Measurements from ENCODE around the gene NCAM1. TPM values are rescaled to one million over a fixed set of nuclear protein-coding genes. Genes with fewer than 3 reads are reported as not detected.

The NCAM1 gene
- polyA plus RNA-seq, 1 donor (not counting 4 experiments of a cell fraction or from before 2014, with no cell fraction given), result 0.04 TPM

GRCh38 chr11:112972399-112973145, 11.4 kb downstream of the NCAM1 start:
- DNase-seq (ENCODE audit: low read depth, low spot score) (no peak), FAIRE-seq (no peak)
- dilution Hi-C loops (cut with MboI; ENCODE audit: extremely low pct_ligation_motif_present, low sequenced_read_pairs), result no loop called here
- H3K9me1 ChIP-seq (ENCODE audit: control insufficient read depth, extremely low read depth, insufficient read depth, low read length), result no peaks in the 10 kb centered on the region
- H3K9ac ChIP-seq (ENCODE audit: control insufficient read depth, extremely low read depth, insufficient read depth, low read length), result no peak overlapping the region
- peaks cover 3% of the 10 kb centered on the region for H3K27me3 ChIP-seq (ENCODE audit: control insufficient read depth, extremely low read depth, insufficient read depth, low read length)
- H3K79me2 ChIP-seq (ENCODE audit: control insufficient read depth, insufficient read depth, low read length), result no peaks in the 10 kb centered on the region
- H3K36me3 ChIP-seq (ENCODE audit: control insufficient read depth in 2 of 2, extremely low read depth in 1 of 2, insufficient read depth in 2 of 2, low read length in 2 of 2), result no peaks in the 10 kb centered on the region
- no peaks in the 10 kb centered on the region for H3K9me3 ChIP-seq (ENCODE audit: control insufficient read depth, low read depth, low read length)
- H3K27ac ChIP-seq (ENCODE audit: control insufficient read depth, insufficient read depth, low read length), result no peak overlapping the region
- H3K4me2 ChIP-seq (ENCODE audit: control insufficient read depth, extremely low read depth, insufficient read depth, low read depth, low read length), result no peak overlapping the region
- no peaks in the 10 kb centered on the region for H4K20me1 ChIP-seq (ENCODE audit: control insufficient read depth, extremely low read depth, insufficient read depth, low read length)
- no peak for TF ChIP-seq CTCF (optimal IDR thresholded peaks at IDR 0.05 in 1 of 3, IDR thresholded peaks at IDR 0.05 in 1 of 3, conservative IDR thresholded peaks at IDR 0.05 in 1 of 3; ENCODE audit: extremely low read depth in 1 of 3, insufficient read depth in 2 of 3, low read length in 3 of 3)
- TF ChIP-seq EZH2 (IDR thresholded peaks at IDR 0.05; ENCODE audit: low read length), result no peak
- no peak overlapping the region for H2AFZ ChIP-seq (ENCODE audit: control insufficient read depth, low read length)
- no peak overlapping the region for H3K4me3 ChIP-seq (ENCODE audit: control insufficient read depth in 2 of 3, extremely low read depth in 1 of 3, insufficient read depth in 2 of 3, low read depth in 1 of 3, low read length in 3 of 3)
- no peaks in the 10 kb centered on the region for H3K4me1 ChIP-seq (ENCODE audit: control insufficient read depth, extremely low read depth, insufficient read depth, low read length)

- Histone ChIP-seq H2AFZ (ENCODE audit: control insufficient read depth, low read length) (no peak overlapping the region), H3K4me2 (ENCODE audit: control insufficient read depth, extremely low read depth, insufficient read depth, low read depth, low read length) (no peak overlapping the region)
These were observed 13.8 kb downstream of the NCAM1 start for GRCh38 chr11:112975051-112975450.

More at GRCh38 chr11:112975051-112975450, 13.8 kb downstream of the NCAM1 start:
- Histone ChIP-seq H4K20me1 (ENCODE audit: control insufficient read depth, extremely low read depth, insufficient read depth, low read length) (no peaks in the 10 kb centered on the region), H3K36me3 (ENCODE audit: control insufficient read depth in 2 of 2, extremely low read depth in 1 of 2, insufficient read depth in 2 of 2, low read length in 2 of 2) (no peaks in the 10 kb centered on the region), H3K9ac (ENCODE audit: control insufficient read depth, extremely low read depth, insufficient read depth, low read length) (no peak overlapping the region), H3K4me1 (ENCODE audit: control insufficient read depth, extremely low read depth, insufficient read depth, low read length) (no peaks in the 10 kb centered on the region), H3K9me1 (ENCODE audit: control insufficient read depth, extremely low read depth, insufficient read depth, low read length) (no peaks in the 10 kb centered on the region), H3K27me3 (ENCODE audit: control insufficient read depth, extremely low read depth, insufficient read depth, low read length) (peaks cover 3% of the 10 kb centered on the region), H3K9me3 (ENCODE audit: control insufficient read depth, low read depth, low read length) (no peaks in the 10 kb centered on the region), H3K27ac (ENCODE audit: control insufficient read depth, insufficient read depth, low read length) (no peak overlapping the region), H3K79me2 (ENCODE audit: control insufficient read depth, insufficient read depth, low read length) (no peaks in the 10 kb centered on the region), H3K4me3 (ENCODE audit: control insufficient read depth in 2 of 3, extremely low read depth in 1 of 3, insufficient read depth in 2 of 3, low read depth in 1 of 3, low read length in 3 of 3) (no peak overlapping the region)
- no peak for TF ChIP-seq EZH2 (IDR thresholded peaks at IDR 0.05; ENCODE audit: low read length)
- no peak for TF ChIP-seq CTCF (optimal IDR thresholded peaks at IDR 0.05 in 1 of 3, IDR thresholded peaks at IDR 0.05 in 1 of 3, conservative IDR thresholded peaks at IDR 0.05 in 1 of 3; ENCODE audit: extremely low read depth in 1 of 3, insufficient read depth in 2 of 3, low read length in 3 of 3)
- no peak for FAIRE-seq
- dilution Hi-C loops (cut with MboI; ENCODE audit: extremely low pct_ligation_motif_present, low sequenced_read_pairs), result no loop called here
- no peak for DNase-seq (ENCODE audit: low read depth, low spot score)
